ENCODE results near the gene ST6GALNAC3. TPM values are rescaled to one million over a fixed set of nuclear protein-coding genes. Genes with fewer than 3 reads are reported as not detected.

The ST6GALNAC3 gene
- total RNA-seq, 2 donors from 2014 or later, result 6.3 to 7.6 TPM

DNA sequence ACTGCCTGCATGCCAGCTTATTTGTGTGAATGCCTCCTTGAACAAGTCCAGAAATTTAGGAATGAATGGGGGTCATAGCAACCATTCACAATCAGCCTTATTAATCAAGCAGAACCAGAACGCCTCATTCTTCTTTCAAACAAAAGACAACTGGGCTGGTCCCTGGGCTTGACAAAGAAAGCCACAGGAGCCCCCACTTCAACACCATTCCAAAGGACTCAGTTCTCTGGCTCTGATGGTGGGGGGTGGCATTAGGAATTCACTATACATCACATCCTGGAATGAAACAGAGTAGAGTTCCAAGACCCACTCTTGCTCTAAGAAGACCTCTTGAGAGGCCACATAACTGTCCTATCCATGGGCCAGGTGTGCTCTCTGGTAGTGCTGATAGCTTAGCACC, 606.1 kb downstream of the ST6GALNAC3 start:
- H3K27me3 Mint-ChIP-seq (ENCODE audit: insufficient read depth), result no peaks in the 10 kb centered on the region
- peaks cover 8% of the 10 kb centered on the region for H3K4me1 Mint-ChIP-seq
- Histone ChIP-seq H3K9me3 (ENCODE audit: control insufficient read depth, low read length) (no peaks in the 10 kb centered on the region), H3K4me3 (ENCODE audit: low read length) (no peak overlapping the region), H3K4me1 (ENCODE audit: control insufficient read depth, insufficient read depth, low read length) (peaks cover 7% of the 10 kb centered on the region), H3K27ac (ENCODE audit: low read depth, low read length) (peak overlapping the region; percentile 82), H3K36me3 (ENCODE audit: control insufficient read depth, insufficient read depth, low read length) (no peaks in the 10 kb centered on the region), H3K27me3 (ENCODE audit: control insufficient read depth, insufficient read depth, low read length, poor library complexity, severe bottlenecking) (no peaks in the 10 kb centered on the region), H3K9ac (ENCODE audit: extremely low read depth, low read length, poor library complexity, severe bottlenecking) (no peak overlapping the region)
- no peaks in the 10 kb centered on the region for H3K36me3 Mint-ChIP-seq (ENCODE audit: low read depth)
- H3K9me3 Mint-ChIP-seq, result no peaks in the 10 kb centered on the region
- 88% methylated on average over 1 of the region's 1 CpG; no CpG with 5 or more reads in 1 of the 2 experiments for WGBS, 2 experiments (ENCODE audit: insufficient coverage in 1 of 2, insufficient read length in 1 of 2)
- TF ChIP-seq, protein P1, sequence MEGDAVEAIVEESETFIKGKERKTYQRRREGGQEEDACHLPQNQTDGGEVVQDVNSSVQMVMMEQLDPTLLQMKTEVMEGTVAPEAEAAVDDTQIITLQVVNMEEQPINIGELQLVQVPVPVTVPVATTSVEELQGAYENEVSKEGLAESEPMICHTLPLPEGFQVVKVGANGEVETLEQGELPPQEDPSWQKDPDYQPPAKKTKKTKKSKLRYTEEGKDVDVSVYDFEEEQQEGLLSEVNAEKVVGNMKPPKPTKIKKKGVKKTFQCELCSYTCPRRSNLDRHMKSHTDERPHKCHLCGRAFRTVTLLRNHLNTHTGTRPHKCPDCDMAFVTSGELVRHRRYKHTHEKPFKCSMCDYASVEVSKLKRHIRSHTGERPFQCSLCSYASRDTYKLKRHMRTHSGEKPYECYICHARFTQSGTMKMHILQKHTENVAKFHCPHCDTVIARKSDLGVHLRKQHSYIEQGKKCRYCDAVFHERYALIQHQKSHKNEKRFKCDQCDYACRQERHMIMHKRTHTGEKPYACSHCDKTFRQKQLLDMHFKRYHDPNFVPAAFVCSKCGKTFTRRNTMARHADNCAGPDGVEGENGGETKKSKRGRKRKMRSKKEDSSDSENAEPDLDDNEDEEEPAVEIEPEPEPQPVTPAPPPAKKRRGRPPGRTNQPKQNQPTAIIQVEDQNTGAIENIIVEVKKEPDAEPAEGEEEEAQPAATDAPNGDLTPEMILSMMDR (conservative IDR thresholded peaks at IDR 0.05), result no peak
- H3K27ac Mint-ChIP-seq, result no peak overlapping the region
- H3K4me3 Mint-ChIP-seq, result no peak overlapping the region
- DNase-seq, result no peak

DNA sequence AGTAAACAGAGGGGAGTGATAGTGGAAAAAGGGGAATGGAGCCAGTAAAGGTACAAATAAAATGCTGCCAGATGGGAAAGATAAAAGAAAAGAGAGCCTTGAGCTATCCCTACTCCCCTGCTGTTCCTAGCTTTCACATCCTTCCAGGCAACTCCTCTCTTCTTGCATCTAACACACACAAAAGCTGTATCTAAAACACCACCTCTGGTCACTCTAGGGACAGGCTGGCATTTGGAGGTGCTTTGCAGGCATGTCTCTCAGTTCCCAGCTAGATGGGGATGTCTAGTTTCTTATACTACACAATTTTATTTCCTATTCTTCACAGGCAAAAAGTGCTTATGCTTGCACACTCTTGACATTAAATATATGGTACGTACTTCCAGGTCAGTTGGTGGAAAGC, 607.6 kb downstream of the ST6GALNAC3 start:
- Histone ChIP-seq H3K9me3 (ENCODE audit: control insufficient read depth, low read length) (no peaks in the 10 kb centered on the region), H3K36me3 (ENCODE audit: control insufficient read depth, insufficient read depth, low read length) (no peaks in the 10 kb centered on the region), H3K27me3 (ENCODE audit: control insufficient read depth, insufficient read depth, low read length, poor library complexity, severe bottlenecking) (no peaks in the 10 kb centered on the region), H3K4me3 (ENCODE audit: low read length) (no peak overlapping the region), H3K4me1 (ENCODE audit: control insufficient read depth, insufficient read depth, low read length) (peaks cover 7% of the 10 kb centered on the region), H3K9ac (ENCODE audit: extremely low read depth, low read length, poor library complexity, severe bottlenecking) (no peak overlapping the region), H3K27ac (ENCODE audit: low read depth, low read length) (no peak overlapping the region)
- no peak overlapping the region for H3K4me3 Mint-ChIP-seq
- no peaks in the 10 kb centered on the region for H3K36me3 Mint-ChIP-seq (ENCODE audit: low read depth)
- H3K4me1 Mint-ChIP-seq, result peaks cover 1% of the 10 kb centered on the region
- no peaks in the 10 kb centered on the region for H3K27me3 Mint-ChIP-seq (ENCODE audit: insufficient read depth)
- TF ChIP-seq, protein P1 (conservative IDR thresholded peaks at IDR 0.05), result peak; percentile 54
- peak; percentile 55 for DNase-seq
- no peak overlapping the region for H3K27ac Mint-ChIP-seq
- H3K9me3 Mint-ChIP-seq, result no peaks in the 10 kb centered on the region
- 90 to 100% methylated on average over 1 of the region's 1 CpG for WGBS, 2 experiments (ENCODE audit: insufficient coverage in 1 of 2, insufficient read length in 1 of 2)

Other genes starting within 250 kb of the ST6GALNAC3 start
- not detected for gene ASB17, start 142.3 kb upstream of the ST6GALNAC3 start, total RNA-seq